CD14-positive monocyte (primary cell): ENCODE measurements around the gene PRRT4. TPM values are rescaled to one million over a fixed set of nuclear protein-coding genes. Genes with fewer than 3 reads are reported as not detected.

ENCODE experiments used
- DNase-seq, 3 donors: peaks; one replicate each; pipeline ENCODE4 v3.0.0-alpha.2; 2011 to 2022
- H2AFZ ChIP-seq: 2 replicates; pipeline ENCODE4 v1.6.0; 2012; ENCODE audit warnings: mild to moderate bottlenecking, low read depth, low read length, inconsistent platforms; ENCODE audit not compliant: insufficient read depth, poor library complexity, severe bottlenecking
- H3K27ac ChIP-seq, 2 donors: 1 replicate in 1 of 2; 2 replicates in 1 of 2; pipeline ENCODE4 v1.5.1; 2012 to 2013; ENCODE audit warnings: low read length in 2 of 2, control low read depth in 1 of 2, inconsistent platforms in 1 of 2, low read depth in 1 of 2, mild to moderate bottlenecking in 1 of 2
- H3K27me3 ChIP-seq, 2 donors: one replicate each; pipeline versions ENCODE4 v1.6.0 to v1.6.1; 2011 to 2013; ENCODE audit warnings: low read length in 2 of 2; ENCODE audit not compliant: control insufficient read depth in 2 of 2, insufficient read depth in 2 of 2
- H3K36me3 ChIP-seq, 2 donors: replicated peaks in 1 of 2; 1 replicate in 1 of 2; 2 replicates in 1 of 2; pipeline versions ENCODE4 v1.5.1 to v1.6.1; 2012 to 2013; ENCODE audit warnings: low read length in 2 of 2, control low read depth in 1 of 2, inconsistent platforms in 1 of 2, mild to moderate bottlenecking in 1 of 2; ENCODE audit not compliant: insufficient read depth in 2 of 2, control insufficient read depth in 1 of 2
- H3K4me1 ChIP-seq, 2 donors: 1 replicate in 1 of 2; 2 replicates in 1 of 2; pipeline versions ENCODE4 v1.5.1 to v1.6.1; 2012 to 2013; ENCODE audit warnings: low read length in 2 of 2, control low read depth in 1 of 2, inconsistent platforms in 1 of 2, mild to moderate bottlenecking in 1 of 2, moderate library complexity in 1 of 2; ENCODE audit not compliant: insufficient read depth in 2 of 2, control insufficient read depth in 1 of 2
- H3K4me2 ChIP-seq: replicated peaks from 2 replicates; pipeline ENCODE3; 2012; ENCODE audit warnings: low read length, moderate library complexity, mild to moderate bottlenecking; ENCODE audit not compliant: poor library complexity, severe bottlenecking; ENCODE audit errors: extremely low read depth
- H3K4me3 ChIP-seq, 3 experiments: fragments of 200-600 bp in 1 of 3; sonication (generic) in 1 of 3; replicated peaks in 1 of 3; 1 replicate in 2 of 3; 2 replicates in 1 of 3; pipeline ENCODE4 v1.5.1; 2011 to 2013; ENCODE audit warnings: low read length in 3 of 3, mild to moderate bottlenecking in 3 of 3, control low read depth in 2 of 3, low read depth in 2 of 3, inconsistent platforms in 1 of 3, moderate library complexity in 1 of 3
- H3K79me2 ChIP-seq: 2 replicates; pipeline ENCODE4 v1.6.0; 2012; ENCODE audit warnings: mild to moderate bottlenecking, control low read depth, inconsistent platforms, low read length, moderate library complexity; ENCODE audit not compliant: insufficient read depth
- H3K9ac ChIP-seq: 2 replicates; pipeline ENCODE4 v1.6.0; 2017; ENCODE audit warnings: low read length, mild to moderate bottlenecking; ENCODE audit not compliant: insufficient read depth, poor library complexity, severe bottlenecking
- H3K9me3 ChIP-seq, 2 donors: replicated peaks in 1 of 2; 1 replicate in 1 of 2; 2 replicates in 1 of 2; pipeline versions ENCODE4 v1.5.1 to v1.6.1; 2012 to 2013; ENCODE audit warnings: low read length in 2 of 2, control low read depth in 1 of 2; ENCODE audit not compliant: control insufficient read depth in 1 of 2, insufficient read depth in 1 of 2
- H4K20me1 ChIP-seq: 2 replicates; pipeline ENCODE4 v1.6.0; 2012; ENCODE audit warnings: mild to moderate bottlenecking, low read length, control low read depth, moderate library complexity; ENCODE audit not compliant: insufficient read depth
- H3K27ac Mint-ChIP-seq, 7 donors: one replicate each; pipeline ENCODE4 v1.8.0; 2020; ENCODE audit warnings: mild to moderate bottlenecking in 7 of 7, mixed read lengths in 7 of 7, moderate library complexity in 6 of 7, inconsistent platforms in 2 of 7
- H3K27me3 Mint-ChIP-seq, 3 donors: one replicate each; pipeline ENCODE4 v1.8.0; 2021 to 2022; ENCODE audit warnings: low read depth in 3 of 3, mild to moderate bottlenecking in 3 of 3, mixed read lengths in 3 of 3, moderate library complexity in 3 of 3, inconsistent platforms in 1 of 3
- H3K36me3 Mint-ChIP-seq, 2 donors: one replicate each; pipeline ENCODE4 v1.8.0; 2020; ENCODE audit warnings: mixed read lengths in 2 of 2, inconsistent platforms in 1 of 2, mild to moderate bottlenecking in 1 of 2
- H3K4me1 Mint-ChIP-seq: one replicate; pipeline ENCODE4 v1.8.0; 2020; ENCODE audit warnings: mild to moderate bottlenecking, mixed read lengths
- H3K4me3 Mint-ChIP-seq, 2 donors: one replicate each; pipeline ENCODE4 v1.8.0; 2020; ENCODE audit warnings: mild to moderate bottlenecking in 2 of 2, mixed read lengths in 2 of 2, moderate library complexity in 1 of 2
- H3K9me3 Mint-ChIP-seq, 7 donors: one replicate each; pipeline ENCODE4 v1.8.0; 2020 to 2022; ENCODE audit warnings: mixed read lengths in 7 of 7, mild to moderate bottlenecking in 6 of 7, moderate library complexity in 6 of 7, inconsistent platforms in 2 of 7
- CTCF ChIP-seq: fragments of 200-600 bp; IDR thresholded peaks from one replicate; pipeline ENCODE4 v1.8.0; 2022; ENCODE audit warnings: antibody characterized with exemption, mild to moderate bottlenecking
- WGBS: methylation state at CpG from one replicate; pipeline ENCODE4 v1.1.5; 2013; ENCODE audit warnings: missing lambda C conversion rate; ENCODE audit not compliant: insufficient coverage; 5-methylcytosine and 5-hydroxymethylcytosine counted together
- intact Hi-C, 2 donors: fragments of 100-400 bp; cut with micrococcal nuclease; formaldehyde crosslinking; loops; one replicate each; pipeline versions ENCODE4 v1.15.0 to v1.15.1; 2023
- polyA plus RNA-seq, 3 donors: library from polyadenylated mRNA; depleted of rRNA in 1 of 3; unstranded in 2 of 3; stranded (reverse) in 1 of 3; fragments of 300-500 nt in 2 of 3; fragments of >200 nt in 1 of 3; fragmentation: Illumina TruSeq in 2 of 3; gene quantifications; 1 replicate in 2 of 3; 2 replicates in 1 of 3; pipeline ENCODE4 v1.2.3, GENCODE V29; 2012 to 2021

The PRRT4 gene
- polyA plus RNA-seq, 3 donors = 1.1 TPM; not detected in 2

- H3K9me3 ChIP-seq = no peaks in the 10 kb centered on the region
- no peak overlapping the region for H3K4me3 ChIP-seq
- no peak overlapping the region for H3K4me3 Mint-ChIP-seq
- peaks cover 17 to 29% of the 10 kb centered on the region in 2 donors for H3K36me3 ChIP-seq
- no peak for TF ChIP-seq CTCF
- no peak overlapping the region for H2AFZ ChIP-seq
- 88% methylated on average over 1 of the region's 2 CpGs for WGBS
- peaks cover 33% of the 10 kb centered on the region for H4K20me1 ChIP-seq
- no peaks in the 10 kb centered on the region for H3K79me2 ChIP-seq
- H3K27ac Mint-ChIP-seq = no peak overlapping the region
- intact Hi-C loops = loop anchor here in 1 of 2 donors (5.0 kb wide), 1 partner anchor 682 kb away; no protein-coding TSS in a partner anchor
- no peaks in the 10 kb centered on the region for H3K27me3 ChIP-seq
- no peak overlapping the region for H3K4me2 ChIP-seq
- no peak overlapping the region for H3K27ac ChIP-seq
- no peak overlapping the region for H3K9ac ChIP-seq
- H3K27me3 Mint-ChIP-seq = peaks cover 5 to 15% (median 11%) of the 10 kb centered on the region in 3 donors
- peaks cover 11 to 12% of the 10 kb centered on the region in 2 donors for H3K4me1 ChIP-seq
- no peak for DNase-seq
- peaks cover 23% of the 10 kb centered on the region for H3K4me1 Mint-ChIP-seq
- H3K36me3 Mint-ChIP-seq = peaks cover 21 to 25% of the 10 kb centered on the region in 2 donors
- H3K9me3 Mint-ChIP-seq = peaks cover 0 to 3% (median 0%) of the 10 kb centered on the region in 7 donors
These were observed 27.7 kb upstream of the PRRT4 start for GRCh38 chr7:128389085-128389617.

GRCh38 chr7:128388145-128388485, 26.6 kb upstream of the PRRT4 start:
- Histone ChIP-seq H3K4me1 (peaks cover 11 to 12% of the 10 kb centered on the region in 2 donors), H3K79me2 (no peaks in the 10 kb centered on the region), H3K27me3 (no peaks in the 10 kb centered on the region), H3K27ac (no peak overlapping the region), H2AFZ (peak overlapping the region; percentile 31), H3K4me3 (no peak overlapping the region), H3K4me2 (no peak overlapping the region), H3K9ac (no peak overlapping the region), H4K20me1 (peaks cover 25% of the 10 kb centered on the region), H3K9me3 (no peaks in the 10 kb centered on the region), H3K36me3 (peaks cover 8 to 20% of the 10 kb centered on the region in 2 donors)
- TF ChIP-seq CTCF = no peak
- no peak for DNase-seq
- Mint-ChIP-seq H3K27ac (no peak overlapping the region), H3K4me3 (peak overlapping the region in 1 of 2 donors; percentile 63), H3K4me1 (peaks cover 23% of the 10 kb centered on the region), H3K9me3 (peaks cover 0 to 3% (median 0%) of the 10 kb centered on the region in 7 donors), H3K27me3 (peaks cover 7 to 15% (median 11%) of the 10 kb centered on the region in 3 donors), H3K36me3 (peaks cover 12 to 16% of the 10 kb centered on the region in 2 donors)
- intact Hi-C loops = loop anchor here in 1 of 2 donors (5.0 kb wide), 1 partner anchor 681 kb away; no protein-coding TSS in a partner anchor
- 40% methylated on average over 1 of the region's 3 CpGs for WGBS
